Subcutaneous adipose tissue (tissue), 4 donors: Measurements from ENCODE around the gene ARMC7. TPM values are rescaled to one million over a fixed set of nuclear protein-coding genes. Genes with fewer than 3 reads are reported as not detected.

Experiments used
- CTCF ChIP-seq: fragments of 450-650 bp; IDR thresholded peaks from one replicate; pipeline ENCODE4 v1.5.1; 2016; ENCODE audit warnings: low read depth, mild to moderate bottlenecking, control low read depth, antibody characterized with exemption, moderate library complexity
- total RNA-seq, 4 donors: library from RNA; depleted of rRNA; stranded (reverse); fragments of >200 nt; gene quantifications; one replicate each; pipeline ENCODE4 v1.1.0, GENCODE V29; 2016

ARMC7 gene
- total RNA-seq, 4 donors from 2014 or later = 3.1 to 7.0 (median 6.1) TPM

- TF ChIP-seq CTCF = no peak
These were observed 27.9 kb upstream of the ARMC7 start for GRCh38 chr17:75081611-75082540.

DNA sequence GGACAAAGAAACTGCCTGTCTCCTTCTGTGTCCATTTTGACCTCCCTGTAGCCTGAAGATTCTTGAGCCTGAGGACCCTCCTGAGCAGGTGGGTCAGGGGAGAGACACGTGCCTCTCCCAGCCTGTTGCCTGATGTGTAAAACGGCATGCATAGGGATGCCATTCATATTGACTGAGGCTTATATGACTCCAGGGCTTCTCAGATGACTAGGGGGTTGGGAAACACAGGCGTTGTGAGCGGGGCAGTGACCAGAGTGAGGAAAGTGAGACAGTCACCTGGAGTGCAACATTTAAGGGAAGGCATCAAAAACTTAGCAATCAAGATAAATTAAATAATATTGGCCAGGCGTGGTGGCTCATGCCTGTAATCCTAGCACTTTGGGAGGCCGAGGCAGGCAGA lies 27.1 kb upstream of the ARMC7 start:
- no peak for TF ChIP-seq CTCF

DNA sequence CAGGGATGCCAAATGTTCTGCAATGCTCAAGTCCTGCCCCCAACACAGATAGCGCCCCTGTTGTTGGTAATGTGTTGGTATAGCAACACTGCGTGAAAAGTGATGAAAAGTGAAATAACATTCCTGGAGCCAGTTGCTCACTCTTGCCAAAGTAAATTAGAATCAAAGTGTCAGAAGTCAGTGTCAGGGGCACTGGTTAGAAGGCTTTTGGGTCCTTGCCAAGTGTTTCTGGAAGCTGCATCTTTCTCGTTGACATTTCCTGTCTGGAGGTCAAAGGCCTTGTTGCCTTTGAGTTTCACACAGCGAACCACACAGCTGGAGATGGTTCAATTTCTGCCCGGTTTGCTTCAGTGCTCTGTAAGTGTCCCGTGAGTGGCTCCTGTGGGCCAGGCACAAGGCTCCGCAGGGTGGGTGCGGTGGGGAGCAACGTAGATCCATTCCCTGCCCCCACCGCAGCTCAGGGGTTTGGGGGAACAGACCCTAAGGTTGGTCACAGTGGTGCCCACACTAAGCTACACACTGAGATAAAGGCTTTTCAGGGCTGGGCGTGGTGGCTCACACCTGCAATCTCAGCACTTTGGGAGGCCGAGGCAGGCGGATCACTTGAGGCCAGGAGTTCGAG lies 25.6 kb upstream of the ARMC7 start:
- no peak for TF ChIP-seq CTCF

DNA sequence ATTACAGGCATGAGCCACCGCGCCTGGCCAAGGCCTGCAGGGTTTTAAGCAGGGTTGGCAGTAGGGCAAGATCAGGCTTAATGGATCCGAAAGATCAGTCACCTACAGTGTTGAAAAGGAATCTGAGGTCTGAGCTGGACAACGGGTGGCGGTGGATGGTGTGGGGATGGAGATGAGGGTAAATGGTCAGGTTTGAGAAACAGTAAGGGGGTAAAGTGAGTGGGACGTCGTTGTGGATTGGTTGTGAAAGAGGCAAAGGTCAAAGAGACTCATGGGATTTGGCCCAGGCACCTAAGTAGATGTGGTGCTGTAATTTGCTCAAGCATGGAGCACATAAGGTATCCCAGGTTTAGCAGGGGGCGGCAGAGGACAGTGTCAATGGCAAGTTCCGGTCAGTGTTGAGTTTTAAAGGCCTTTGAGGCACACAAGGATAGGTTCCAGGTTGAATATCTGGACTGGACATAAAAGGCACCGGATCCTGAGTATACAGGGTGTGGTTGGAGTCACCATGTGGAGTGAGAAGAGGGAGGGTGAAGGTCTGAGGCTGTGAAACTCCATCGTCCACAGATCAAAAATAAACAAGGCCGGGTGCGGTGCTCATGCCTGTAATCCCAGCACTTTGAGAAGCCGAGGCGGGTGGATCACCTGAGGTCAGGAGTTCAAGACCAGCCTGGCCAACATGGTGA lies 23.1 kb upstream of the ARMC7 start:
- no peak for TF ChIP-seq CTCF

- no peak for TF ChIP-seq CTCF
These were observed 22.6 kb upstream of the ARMC7 start for GRCh38 chr17:75087182-75087557.

DNA sequence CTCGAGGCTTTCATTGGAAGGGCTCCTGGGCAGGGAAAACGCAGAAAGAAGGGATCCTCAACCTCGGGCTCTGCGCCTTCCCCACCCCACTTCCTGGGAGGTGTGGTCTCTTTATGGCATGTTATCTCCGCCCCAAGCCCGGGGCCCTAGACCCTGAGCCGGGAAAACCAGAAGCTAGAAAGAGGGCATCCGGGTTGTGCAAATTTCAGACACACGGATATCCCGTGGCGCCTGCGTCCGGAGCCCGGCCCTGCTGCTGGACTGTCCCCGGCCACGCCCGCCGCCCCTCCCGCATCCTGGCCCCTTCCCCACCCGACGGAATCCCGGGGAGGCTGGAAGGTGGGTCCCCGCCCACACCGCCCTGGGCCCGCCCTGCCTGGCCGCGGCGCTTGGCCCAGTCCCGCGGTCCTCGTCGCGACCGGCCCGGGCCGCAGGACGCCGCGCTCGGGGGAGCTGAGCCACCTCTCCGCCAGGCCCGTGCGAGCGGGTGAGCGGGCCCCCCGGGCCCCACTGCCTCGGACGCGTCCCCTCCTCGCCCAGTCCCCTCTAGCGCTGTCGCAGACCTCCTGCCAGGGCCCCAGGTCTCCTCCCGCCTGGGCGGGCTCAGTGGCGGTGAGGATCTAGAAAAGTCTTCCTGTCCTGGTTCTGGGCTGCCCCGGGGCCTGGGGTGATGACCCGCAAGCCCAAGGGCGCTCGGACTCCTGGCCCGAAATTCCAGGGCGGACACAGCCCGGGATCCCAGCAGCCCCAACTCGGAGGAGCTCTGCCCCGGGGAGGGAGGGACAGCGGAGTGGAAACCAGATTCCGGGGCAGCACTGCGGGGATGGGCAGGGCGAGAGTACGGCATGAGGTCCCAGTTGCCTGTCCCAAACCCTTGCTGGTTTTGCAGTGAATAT lies 22.0 kb upstream of the ARMC7 start, which contains the start of gene SLC16A5:
SLC16A5 (plus strand) TSS at position 397 of the 896 bp plus-strand sequence. CDS start 5,683 bp downstream, outside the sequence.
- no peak for TF ChIP-seq CTCF
